Measurements from ENCODE around the gene GLI3. TPM values are rescaled to one million over a fixed set of nuclear protein-coding genes. Genes with fewer than 3 reads are reported as not detected.

Gene GLI3
- total RNA-seq, 1 donor from 2014 or later: 32.0 TPM

DNA sequence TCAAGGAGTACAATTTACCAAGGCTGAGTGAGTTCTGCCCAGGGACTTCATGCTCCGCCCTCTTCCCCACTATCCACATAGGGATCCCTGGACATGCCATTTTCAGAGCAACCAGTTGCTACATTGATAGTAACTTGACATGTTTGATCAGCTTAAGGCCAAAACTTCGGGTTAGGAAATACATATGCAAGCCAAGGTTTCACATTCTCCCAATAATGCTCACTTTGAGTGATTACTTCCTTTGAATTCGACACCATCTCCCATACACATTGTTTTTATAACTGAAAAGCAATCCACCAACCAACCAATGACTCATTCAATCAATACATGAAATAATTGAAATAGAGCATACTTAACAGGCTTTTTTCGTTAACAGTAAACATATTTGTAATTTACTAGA, 137.9 kb downstream of the GLI3 start:
- Histone ChIP-seq H3K79me2 (ENCODE audit: low read depth) (peaks cover 96% of the 10 kb centered on the region), H3K27me3 (no peaks in the 10 kb centered on the region), H3K4me3 (no peak overlapping the region), H2AFZ (replicated peaks) (no peak overlapping the region), H3K4me1 (no peaks in the 10 kb centered on the region), H3K9ac (no peak overlapping the region), H3K36me3 (no peaks in the 10 kb centered on the region), H3K4me2 (no peak overlapping the region), H3F3A (ENCODE audit: low read depth) (peaks cover 10% of the 10 kb centered on the region), H4K20me1 (ENCODE audit: low read depth) (peaks cover 91% of the 10 kb centered on the region), H3K9me3 (ENCODE audit: low read depth) (no peaks in the 10 kb centered on the region), H3K27ac (no peak overlapping the region)
- Mint-ChIP-seq H3K27me3 (ENCODE audit: insufficient read depth, low read depth) (peaks cover 5% of the 10 kb centered on the region), H3K27ac (peak overlapping the region; percentile 75), H3K36me3 (peaks cover 39% of the 10 kb centered on the region), H3K4me1 (peaks cover 44% of the 10 kb centered on the region), H3K9me3 (no peaks in the 10 kb centered on the region), H3K4me3 (no peak overlapping the region)
- TF ChIP-seq EZH2phosphoT487 (IDR thresholded peaks at IDR 0.05): no peak
- TF ChIP-seq, protein P1, sequence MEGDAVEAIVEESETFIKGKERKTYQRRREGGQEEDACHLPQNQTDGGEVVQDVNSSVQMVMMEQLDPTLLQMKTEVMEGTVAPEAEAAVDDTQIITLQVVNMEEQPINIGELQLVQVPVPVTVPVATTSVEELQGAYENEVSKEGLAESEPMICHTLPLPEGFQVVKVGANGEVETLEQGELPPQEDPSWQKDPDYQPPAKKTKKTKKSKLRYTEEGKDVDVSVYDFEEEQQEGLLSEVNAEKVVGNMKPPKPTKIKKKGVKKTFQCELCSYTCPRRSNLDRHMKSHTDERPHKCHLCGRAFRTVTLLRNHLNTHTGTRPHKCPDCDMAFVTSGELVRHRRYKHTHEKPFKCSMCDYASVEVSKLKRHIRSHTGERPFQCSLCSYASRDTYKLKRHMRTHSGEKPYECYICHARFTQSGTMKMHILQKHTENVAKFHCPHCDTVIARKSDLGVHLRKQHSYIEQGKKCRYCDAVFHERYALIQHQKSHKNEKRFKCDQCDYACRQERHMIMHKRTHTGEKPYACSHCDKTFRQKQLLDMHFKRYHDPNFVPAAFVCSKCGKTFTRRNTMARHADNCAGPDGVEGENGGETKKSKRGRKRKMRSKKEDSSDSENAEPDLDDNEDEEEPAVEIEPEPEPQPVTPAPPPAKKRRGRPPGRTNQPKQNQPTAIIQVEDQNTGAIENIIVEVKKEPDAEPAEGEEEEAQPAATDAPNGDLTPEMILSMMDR (IDR thresholded peaks at IDR 0.05): no peak
- TF ChIP-seq EZH2 (IDR thresholded peaks at IDR 0.05): no peak
- no peak for DNase-seq (ENCODE audit: low spot score)

DNA sequence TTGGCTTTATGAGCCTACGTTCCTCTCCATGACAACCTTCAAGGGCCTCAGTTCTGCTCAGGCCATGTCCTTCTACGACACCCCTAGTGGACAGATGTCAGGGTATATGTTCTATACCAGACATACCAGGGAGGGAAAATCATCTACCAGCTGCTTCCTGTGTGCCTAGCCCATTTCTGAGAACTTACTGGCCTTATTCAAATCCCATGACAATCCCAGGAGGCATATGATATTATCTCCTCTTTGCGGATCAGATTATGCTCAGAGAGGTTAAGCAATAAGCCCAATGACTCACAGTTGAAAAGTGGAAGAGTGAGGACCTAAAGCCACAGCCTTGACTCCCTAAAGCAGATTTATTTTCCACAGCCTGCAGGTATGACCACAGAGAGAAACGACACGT, 139.3 kb downstream of the GLI3 start:
- Mint-ChIP-seq H3K9me3 (no peaks in the 10 kb centered on the region), H3K27ac (peak overlapping the region; percentile 77), H3K4me1 (peaks cover 49% of the 10 kb centered on the region), H3K4me3 (no peak overlapping the region), H3K27me3 (ENCODE audit: insufficient read depth, low read depth) (peaks cover 5% of the 10 kb centered on the region), H3K36me3 (peaks cover 34% of the 10 kb centered on the region)
- H3K36me3 ChIP-seq: no peaks in the 10 kb centered on the region
- no peaks in the 10 kb centered on the region for H3K9me3 ChIP-seq (ENCODE audit: low read depth)
- H3K4me1 ChIP-seq: no peaks in the 10 kb centered on the region
- peaks cover 22% of the 10 kb centered on the region for H3F3A ChIP-seq (ENCODE audit: low read depth)
- no peak overlapping the region for H3K4me2 ChIP-seq
- H3K27me3 ChIP-seq: no peaks in the 10 kb centered on the region
- H3K9ac ChIP-seq: no peak overlapping the region
- no peak overlapping the region for H3K27ac ChIP-seq
- H4K20me1 ChIP-seq (ENCODE audit: low read depth): peaks cover 91% of the 10 kb centered on the region
- peaks cover 96% of the 10 kb centered on the region for H3K79me2 ChIP-seq (ENCODE audit: low read depth)
- H2AFZ ChIP-seq (replicated peaks): no peak overlapping the region
- no peak for DNase-seq (ENCODE audit: low spot score)
- H3K4me3 ChIP-seq: no peak overlapping the region
- TF ChIP-seq, protein P1 (IDR thresholded peaks at IDR 0.05): peak; percentile 40
- TF ChIP-seq EZH2 (IDR thresholded peaks at IDR 0.05) (no peak), EZH2phosphoT487 (IDR thresholded peaks at IDR 0.05) (no peak)

DNA sequence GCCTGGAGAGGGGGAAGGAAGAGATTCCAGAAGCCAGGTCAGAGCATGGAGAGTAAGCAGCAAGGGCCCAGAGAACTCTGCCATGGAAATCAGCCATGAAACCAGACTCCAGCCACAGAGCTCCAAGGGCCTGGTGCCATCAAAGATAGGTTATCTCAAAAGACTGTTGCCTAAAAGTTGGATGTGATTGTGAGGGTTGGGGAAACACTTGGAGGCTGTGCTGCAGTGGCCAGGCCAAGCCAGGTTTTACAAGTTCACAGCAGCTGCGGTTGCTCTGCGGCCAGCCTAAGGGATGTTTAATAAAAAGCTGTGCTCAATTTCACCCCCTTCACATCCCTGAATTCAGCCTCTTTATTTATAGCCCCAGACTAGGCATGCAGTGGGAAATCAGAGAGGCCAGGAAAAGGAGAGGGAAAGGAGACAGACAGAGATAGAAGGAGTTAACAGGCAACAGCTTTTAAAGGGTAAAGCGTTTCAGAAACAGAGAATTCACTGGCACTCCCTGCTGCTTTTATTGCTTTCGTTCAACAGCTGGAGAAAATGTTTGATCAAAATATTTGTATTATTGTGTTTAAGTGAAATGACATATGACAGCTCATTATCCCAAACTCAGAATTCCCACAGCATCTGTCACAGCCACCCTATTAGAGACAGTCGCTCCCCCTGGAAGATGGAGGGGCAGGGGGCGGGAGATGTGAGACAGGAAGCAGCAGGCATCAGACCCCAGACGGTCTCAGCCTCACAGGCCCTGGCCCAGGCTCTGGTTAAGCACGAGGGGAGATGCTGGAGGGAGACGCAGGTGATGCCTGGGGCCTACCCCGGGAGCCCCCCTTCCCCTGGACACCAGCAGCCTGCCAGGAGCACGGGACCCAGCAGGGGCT, 140.1 kb downstream of the GLI3 start:
- Histone ChIP-seq H3K36me3 (no peaks in the 10 kb centered on the region), H2AFZ (replicated peaks) (no peak overlapping the region), H3K9ac (no peak overlapping the region), H3K27me3 (no peaks in the 10 kb centered on the region), H3K4me3 (no peak overlapping the region), H3F3A (ENCODE audit: low read depth) (peaks cover 31% of the 10 kb centered on the region), H3K4me2 (no peak overlapping the region), H3K79me2 (ENCODE audit: low read depth) (peaks cover 96% of the 10 kb centered on the region), H3K4me1 (peaks cover 7% of the 10 kb centered on the region), H3K9me3 (ENCODE audit: low read depth) (no peaks in the 10 kb centered on the region), H3K27ac (no peak overlapping the region), H4K20me1 (ENCODE audit: low read depth) (peaks cover 95% of the 10 kb centered on the region)
- Mint-ChIP-seq H3K36me3 (peaks cover 30% of the 10 kb centered on the region), H3K4me1 (peaks cover 55% of the 10 kb centered on the region), H3K9me3 (no peaks in the 10 kb centered on the region), H3K4me3 (peak overlapping the region; percentile 43), H3K27me3 (ENCODE audit: insufficient read depth, low read depth) (peaks cover 5% of the 10 kb centered on the region), H3K27ac (no peak overlapping the region)
- no peak for DNase-seq (ENCODE audit: low spot score)
- no peak for TF ChIP-seq EZH2phosphoT487 (IDR thresholded peaks at IDR 0.05)
- TF ChIP-seq, protein P1 (IDR thresholded peaks at IDR 0.05): no peak
- no peak for TF ChIP-seq EZH2 (IDR thresholded peaks at IDR 0.05)

Data from neural progenitor cell (in vitro differentiated cells).